Effector CD8-positive, alpha-beta T cell (primary cell): ENCODE results near the gene CDH1.

Experiments used
- DNase-seq: peaks from one replicate; lab custom pipeline; 2025; lab: John Stamatoyannopoulos, UW

Gene CDH1

DNA sequence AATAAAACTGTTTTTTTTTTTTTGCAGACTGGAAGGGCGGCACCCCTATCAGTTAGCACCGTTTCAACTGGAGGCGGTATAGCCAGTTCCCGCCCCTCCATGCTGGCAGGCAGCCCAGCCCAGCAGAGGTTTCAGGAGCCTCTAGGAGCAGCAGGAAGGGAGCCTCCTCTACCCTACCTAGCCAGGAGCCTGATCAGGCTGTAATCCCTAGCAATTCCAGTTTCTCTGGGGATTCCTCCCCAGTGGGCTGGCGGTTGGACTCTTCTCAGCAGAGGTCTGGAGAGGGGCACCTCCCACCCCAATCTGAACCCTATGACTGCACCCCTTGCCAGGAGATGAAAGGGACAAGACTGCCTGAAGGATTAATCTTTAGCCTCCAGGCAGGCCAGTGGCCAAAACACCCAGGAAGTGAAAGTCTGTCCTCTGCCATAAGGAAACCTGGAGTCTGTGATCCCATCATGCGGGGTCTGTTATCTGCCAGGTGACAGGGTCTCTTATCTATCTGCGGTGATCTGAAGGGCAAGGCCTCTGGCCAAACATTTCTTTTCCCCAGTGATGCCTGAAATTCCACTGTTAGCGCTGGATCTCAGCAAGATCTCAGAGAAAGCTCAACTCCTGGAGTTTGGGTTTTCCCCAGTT, 4.9 kb upstream of the CDH1 start:
- DNase-seq: no peak

GRCh38 chr16:68732741-68733399, 4.2 kb upstream of the CDH1 start:
- DNase-seq: no peak

DNA sequence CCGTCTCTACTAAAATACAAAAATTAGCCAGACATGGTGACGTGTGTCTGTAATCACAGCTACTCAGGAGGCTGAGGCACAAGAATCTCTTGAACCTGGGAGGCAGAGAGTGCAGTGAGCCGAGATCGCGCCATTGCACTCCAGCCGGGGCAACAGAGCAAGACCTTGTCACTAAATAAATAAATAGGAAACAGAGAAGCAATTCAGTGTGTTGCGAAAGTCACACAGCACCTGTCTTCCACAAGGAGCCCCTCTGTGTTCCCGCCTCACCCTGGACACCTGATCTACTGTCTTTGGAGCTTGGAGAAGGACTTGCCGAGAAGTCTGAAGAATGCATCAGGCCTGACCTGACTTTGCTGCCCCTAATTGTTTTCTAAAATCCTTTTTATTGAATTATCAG, 3.5 kb upstream of the CDH1 start:
- no peak for DNase-seq

- no peak for DNase-seq
Measured at GRCh38 chr16:68734782-68735181, 2.3 kb upstream of the CDH1 start.

- DNase-seq: no peak
Measured at GRCh38 chr16:68736561-68736960, 531 bp upstream of the CDH1 start.

DNA sequence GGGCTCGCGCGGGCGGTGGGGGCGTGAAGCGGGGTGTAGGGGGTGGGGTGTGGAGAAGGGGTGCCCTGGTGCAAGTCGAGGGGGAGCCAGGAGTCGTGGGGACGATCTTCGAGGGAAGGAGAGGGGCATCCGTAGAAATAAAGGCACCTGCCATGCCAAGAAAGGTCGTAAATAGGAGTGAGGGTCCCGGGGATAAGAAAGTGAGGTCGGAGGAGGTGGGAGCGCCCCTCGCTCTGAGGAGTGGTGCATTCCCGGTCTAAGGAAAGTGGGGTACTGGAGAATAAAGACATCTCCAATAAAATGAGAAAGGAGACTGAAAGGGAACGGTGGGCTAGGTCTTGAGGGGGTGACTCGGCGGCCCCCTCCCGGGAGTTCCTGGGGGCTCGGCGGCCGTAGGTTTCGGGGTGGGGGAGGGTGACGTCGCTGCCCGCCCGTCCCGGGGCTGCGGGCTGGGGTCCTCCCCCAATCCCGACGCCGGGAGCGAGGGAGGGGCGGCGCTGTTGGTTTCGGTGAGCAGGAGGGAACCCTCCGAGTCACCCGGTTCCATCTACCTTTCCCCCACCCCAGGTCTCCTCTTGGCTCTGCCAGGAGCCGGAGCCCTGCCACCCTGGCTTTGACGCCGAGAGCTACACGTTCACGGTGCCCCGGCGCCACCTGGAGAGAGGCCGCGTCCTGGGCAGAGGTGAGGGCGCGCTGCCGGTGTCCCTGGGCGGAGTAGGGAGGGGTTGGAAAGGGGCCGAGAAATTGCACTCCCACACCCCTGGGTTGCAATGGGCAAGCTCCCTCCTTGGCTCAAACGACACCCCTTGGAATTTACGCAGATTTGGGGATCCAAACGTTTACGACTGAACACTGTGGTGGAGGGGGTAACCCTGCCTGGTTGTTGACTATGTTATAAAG, 888 bp downstream of the CDH1 start:
- no peak for DNase-seq

DNA sequence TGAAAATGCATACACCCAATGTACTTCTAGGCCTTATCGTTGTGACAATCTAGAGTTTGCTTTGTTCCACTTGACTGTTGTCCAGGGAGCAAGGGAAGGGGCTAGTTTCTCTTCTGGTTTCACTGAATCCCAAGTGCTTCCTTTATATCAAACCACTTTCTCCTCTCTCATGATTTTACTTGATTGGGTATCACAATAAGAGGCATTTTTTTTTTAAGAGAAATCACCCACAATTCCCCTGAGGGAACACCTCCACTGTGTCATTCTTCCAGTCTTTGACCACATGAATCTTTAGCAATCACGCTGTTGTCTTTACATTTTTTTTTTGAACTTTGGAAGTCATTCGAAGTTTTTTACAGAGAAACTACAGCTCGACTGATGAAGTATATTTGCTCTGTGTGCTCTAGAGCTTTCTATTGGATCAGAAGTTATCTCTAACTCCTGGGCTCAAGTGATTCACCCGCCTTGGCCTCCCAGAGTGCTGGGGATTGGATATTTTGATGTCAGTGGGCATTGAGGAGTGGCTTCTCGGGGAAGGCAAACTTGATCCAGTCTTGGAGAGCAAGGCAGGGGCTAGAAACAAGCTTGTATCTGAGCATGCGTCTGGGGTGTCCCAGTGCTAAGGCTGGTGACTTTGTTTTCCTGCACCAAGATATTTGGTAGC, 3.0 kb downstream of the CDH1 start:
- DNase-seq: no peak

DNA sequence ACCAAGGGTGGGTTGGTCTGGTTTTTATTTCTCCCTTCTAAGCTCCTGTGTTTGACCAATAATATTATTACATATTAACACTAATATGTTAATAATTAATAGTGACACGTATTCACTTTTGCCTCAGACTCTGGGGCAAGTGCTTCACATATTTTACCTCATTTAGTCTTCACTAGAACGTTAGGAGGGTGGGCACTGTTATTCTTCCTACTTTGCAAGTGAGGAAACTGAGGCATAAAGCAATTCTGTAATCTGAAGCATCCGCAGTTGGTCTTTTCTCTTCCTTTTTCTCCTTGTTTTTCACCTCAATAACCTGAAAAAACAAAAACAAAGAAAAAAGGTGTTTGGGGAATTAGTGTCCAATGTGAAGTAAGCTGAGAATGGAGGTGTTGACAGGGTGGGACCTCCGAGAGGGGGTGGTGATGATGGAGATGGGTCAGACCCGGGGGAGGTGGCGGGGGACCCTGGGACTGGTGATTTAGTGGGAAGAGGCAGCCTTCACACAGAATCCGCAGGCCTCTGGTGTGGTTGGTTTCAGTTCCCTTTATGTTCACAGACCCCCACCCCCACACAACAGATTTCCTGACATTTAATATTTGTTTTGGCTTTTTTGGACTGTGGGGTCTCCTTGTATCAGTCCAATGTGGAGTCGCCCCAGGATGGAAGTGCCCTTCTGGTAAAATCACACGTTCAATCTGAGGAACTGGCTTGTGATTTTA, 3.7 kb downstream of the CDH1 start:
- no peak for DNase-seq

DNA sequence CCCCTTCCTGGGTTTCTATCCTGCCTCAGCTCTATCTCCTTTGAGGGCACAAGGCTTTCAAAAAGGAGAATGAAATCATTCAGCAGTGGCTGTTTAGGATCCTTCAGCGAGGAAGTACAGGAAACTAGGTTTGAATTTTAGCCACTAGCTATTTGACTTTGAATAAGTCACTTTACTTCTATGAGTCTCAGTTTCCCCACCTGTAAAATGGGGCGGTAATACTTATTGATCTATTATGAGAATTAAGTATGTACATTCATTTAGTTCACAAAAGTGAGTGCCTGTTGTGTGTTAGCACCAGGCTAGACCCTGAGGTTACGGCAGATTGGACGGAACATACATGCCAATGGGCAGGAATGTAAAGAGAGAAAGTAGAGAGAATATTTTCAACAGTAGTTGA, 6.6 kb downstream of the CDH1 start:
- no peak for DNase-seq

DNA sequence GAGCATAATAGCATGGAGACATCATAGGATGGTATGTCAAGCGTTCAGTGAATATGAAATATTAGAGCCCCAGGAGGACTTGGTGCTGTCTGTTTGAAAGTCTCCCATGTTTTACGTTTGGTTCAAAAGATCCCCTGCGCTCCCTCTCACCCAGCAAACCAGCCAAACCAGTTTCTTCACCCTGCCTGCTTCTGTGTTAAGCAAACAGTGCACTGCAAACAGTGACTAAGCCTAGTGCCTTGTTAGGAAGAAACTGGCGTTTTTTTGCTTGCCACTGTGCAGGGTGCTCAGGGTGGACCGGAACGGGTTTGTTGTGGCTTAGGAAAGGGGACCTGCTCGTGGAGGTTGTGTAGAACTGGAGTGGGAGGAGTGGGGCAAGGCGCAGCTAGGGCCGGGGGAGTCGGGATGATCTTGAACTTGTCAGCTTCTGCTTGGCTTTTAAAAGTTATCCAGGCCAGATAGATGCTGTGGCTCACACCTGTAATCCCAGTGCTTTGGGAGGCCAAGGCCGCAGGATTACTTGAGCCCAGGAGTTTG, 7.7 kb downstream of the CDH1 start:
- DNase-seq: no peak

GRCh38 chr16:68746951-68747350, 9.9 kb downstream of the CDH1 start:
- DNase-seq: no peak

DNA sequence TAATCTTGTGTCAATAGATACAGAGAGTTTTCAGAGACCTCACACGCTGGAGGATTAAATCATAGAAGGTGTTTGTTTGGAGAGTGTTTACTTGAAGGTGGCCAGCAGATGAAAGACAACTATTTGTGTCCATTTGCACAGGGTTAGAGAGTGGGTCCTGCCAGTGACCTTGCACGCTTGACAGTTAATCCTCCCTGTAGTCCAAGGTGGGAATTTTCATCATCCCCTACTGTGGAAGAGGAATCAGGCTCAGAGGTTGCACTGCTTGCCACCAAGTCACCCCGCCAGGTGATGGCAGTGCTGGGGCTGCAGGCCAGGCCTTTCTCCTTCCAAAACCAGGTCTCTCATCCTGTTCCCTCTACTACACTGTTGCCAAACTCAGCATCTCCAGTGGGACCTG, 12.3 kb downstream of the CDH1 start:
- no peak for DNase-seq

DNA sequence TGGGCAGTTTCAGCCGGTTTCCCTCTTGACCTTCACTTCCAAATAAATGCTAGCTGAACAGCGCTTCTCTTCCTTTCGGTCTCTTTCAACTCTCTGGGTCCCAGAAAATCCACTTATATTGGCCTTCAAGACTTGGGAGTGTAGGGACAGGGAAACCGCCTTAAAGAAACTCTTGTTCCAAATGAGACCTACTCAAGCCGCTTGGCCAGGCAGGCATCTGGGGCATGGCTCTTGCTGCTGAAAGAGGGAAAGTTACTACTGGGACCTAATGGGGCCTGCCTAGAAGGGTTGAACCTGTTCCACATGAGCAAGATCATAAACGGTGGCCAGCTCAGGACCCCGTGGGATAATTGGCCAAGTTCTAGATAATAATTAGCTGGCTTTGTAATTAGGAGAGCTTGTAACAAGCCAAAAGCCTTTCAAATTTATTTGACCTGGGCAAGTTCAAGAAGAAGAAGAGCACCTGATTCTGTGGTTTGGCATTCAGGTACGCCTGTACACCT, 13.2 kb downstream of the CDH1 start:
- no peak for DNase-seq

DNA sequence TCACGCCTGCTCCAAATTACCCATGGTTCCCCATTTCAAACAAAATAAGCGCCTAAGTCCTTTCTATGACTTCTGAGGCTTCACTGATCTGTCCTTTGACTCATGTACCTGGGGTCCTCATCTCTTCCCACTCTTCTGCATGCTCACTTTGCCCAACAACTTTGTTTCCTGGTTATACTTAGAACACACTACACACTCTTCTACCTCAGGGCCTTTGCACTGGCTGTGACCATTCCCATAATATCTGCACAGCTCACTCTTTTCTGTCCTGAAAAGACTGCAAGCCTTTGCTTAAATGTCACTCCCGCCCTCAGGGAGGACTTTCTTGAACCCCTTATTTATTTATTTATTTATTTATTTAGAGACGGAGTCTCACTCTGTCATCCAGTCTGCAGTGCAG, 14.1 kb downstream of the CDH1 start:
- DNase-seq: no peak

GRCh38 chr16:68752602-68753001, 15.5 kb downstream of the CDH1 start:
- no peak for DNase-seq

- no peak for DNase-seq
Measured at GRCh38 chr16:68754084-68754792, 17.1 kb downstream of the CDH1 start.

DNA sequence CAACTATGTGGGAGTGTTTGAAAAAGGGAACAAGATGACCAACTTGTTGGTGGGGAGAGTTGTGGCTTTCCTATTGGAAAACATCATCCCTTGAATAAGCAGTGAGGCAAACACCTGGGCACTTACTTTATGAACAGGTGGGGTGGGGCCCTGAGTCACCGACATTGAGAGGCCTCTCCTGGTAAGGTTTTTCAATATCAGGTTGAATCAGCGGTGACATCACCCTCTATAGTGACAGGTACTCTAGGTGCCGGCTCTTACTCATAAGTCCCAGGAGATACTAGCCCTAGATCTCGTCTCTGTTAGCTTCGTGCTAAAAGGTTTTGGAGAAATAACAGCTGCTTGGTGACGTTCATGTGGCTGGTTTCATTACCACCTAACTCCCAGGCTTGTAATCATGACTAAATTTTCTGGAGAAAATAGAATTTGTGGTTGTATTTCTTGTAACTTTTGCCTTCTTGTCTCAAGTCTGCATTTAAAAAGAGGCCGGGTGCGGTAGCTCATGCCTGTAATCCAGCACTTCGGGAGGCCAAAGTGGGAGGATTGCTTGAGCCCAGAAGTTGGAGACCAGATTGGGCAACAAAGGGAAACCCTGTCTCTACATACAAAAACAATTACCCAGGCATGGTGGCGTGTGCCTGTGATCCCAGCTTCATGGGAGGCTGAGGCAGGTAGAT, 19.3 kb downstream of the CDH1 start:
- no peak for DNase-seq

DNA sequence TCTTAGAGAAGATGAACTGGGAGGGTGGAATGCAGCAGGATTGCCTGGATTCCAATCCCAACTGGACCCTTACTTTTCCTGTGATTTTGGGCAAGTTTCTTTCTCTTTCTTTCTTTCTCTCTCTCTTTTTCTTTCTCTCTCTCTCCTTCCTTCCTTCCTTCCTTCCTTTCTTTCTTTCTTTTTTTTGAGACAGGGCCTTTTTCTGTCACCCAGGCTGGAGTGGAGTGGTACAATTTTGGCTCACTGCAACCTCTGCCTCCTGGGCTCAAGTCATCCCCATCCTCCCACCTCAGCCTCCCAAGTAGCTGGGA, 20.5 kb downstream of the CDH1 start:
- DNase-seq: no peak

DNA sequence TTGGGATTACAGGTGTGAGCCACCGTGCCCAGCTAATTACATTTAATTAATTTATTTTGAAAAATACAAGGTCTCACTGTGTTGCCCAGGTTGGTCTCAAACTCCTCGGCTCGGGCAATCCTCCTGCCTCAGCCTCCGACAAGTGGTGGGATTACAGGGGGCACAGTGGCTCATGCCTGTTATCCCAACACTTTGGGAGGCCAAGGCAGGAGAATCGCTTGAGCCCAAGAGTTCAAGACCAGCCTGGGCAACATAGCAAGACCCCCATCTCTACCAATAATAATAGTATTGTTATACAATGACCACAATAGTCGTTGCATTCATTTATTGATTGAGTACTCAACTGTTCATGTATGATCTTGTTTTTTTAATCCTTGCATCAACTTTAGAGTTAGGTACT, 22.0 kb downstream of the CDH1 start:
- DNase-seq: no peak

GRCh38 chr16:68760671-68761275, 23.7 kb downstream of the CDH1 start:
- no peak for DNase-seq
